Thymus (tissue), 11 donors: ENCODE measurements around the gene BLOC1S4. TPM values are rescaled to one million over a fixed set of nuclear protein-coding genes. Genes with fewer than 3 reads are reported as not detected.
"Not testable (repeated sequence)": the region's sequence is repeated elsewhere in the genome, so short reads cannot be mapped to it uniquely, and the experiment has no call there.

Source experiments
- DNase-seq, 9 donors: peaks; one replicate each; pipeline ENCODE4 v3.0.0-alpha.2; 2013; ENCODE audit warnings: low spot score in 9 of 9, low read depth in 6 of 9, missing footprints in 1 of 9
- H3K27ac ChIP-seq, 2 donors: one replicate each; pipeline ENCODE4 v1.5.1; 2013; ENCODE audit warnings: control low read depth in 1 of 2, low read depth in 1 of 2, low read length in 1 of 2, mild to moderate bottlenecking in 1 of 2, moderate library complexity in 1 of 2
- H3K27me3 ChIP-seq, 2 donors: one replicate each; pipeline ENCODE4 v1.5.1; 2013; ENCODE audit warnings: low read length in 1 of 2; ENCODE audit not compliant: control insufficient read depth in 2 of 2, insufficient read depth in 1 of 2
- H3K36me3 ChIP-seq, 2 donors: one replicate each; pipeline ENCODE4 v1.5.1; 2013; ENCODE audit warnings: low read length in 1 of 2, mild to moderate bottlenecking in 1 of 2, moderate library complexity in 1 of 2; ENCODE audit not compliant: control insufficient read depth in 2 of 2, insufficient read depth in 2 of 2
- H3K4me1 ChIP-seq, 2 donors: one replicate each; pipeline ENCODE4 v1.5.1; 2013; ENCODE audit warnings: low read length in 2 of 2; ENCODE audit not compliant: control insufficient read depth in 2 of 2, insufficient read depth in 2 of 2
- H3K4me3 ChIP-seq, 2 donors: one replicate each; pipeline ENCODE4 v1.5.1; 2013; ENCODE audit warnings: low read length in 2 of 2, control low read depth in 1 of 2, mild to moderate bottlenecking in 1 of 2
- H3K9me3 ChIP-seq, 2 donors: one replicate each; pipeline ENCODE4 v1.5.1; 2013; ENCODE audit warnings: low read length in 1 of 2, mild to moderate bottlenecking in 1 of 2; ENCODE audit not compliant: control insufficient read depth in 2 of 2, insufficient read depth in 1 of 2
- WGBS: extraction: QIAGEN DNeasy Blood & Tissue Kit; methylation state at CpG from one replicate; pipeline ENCODE4 v1.1.7; 2013; 5-methylcytosine and 5-hydroxymethylcytosine counted together
- polyA plus RNA-seq: library from polyadenylated mRNA; stranded (reverse); fragments of 200-250 nt; gene quantifications from one replicate; pipeline ENCODE4 v1.2.3, GENCODE V29; 2013
- total RNA-seq: library from RNA; stranded (reverse); fragments of 120-200 nt; gene quantifications from one replicate; pipeline ENCODE4 v1.2.4, GENCODE V29; 2013
- donor health status: healthy.

Gene BLOC1S4
- total and polyA plus RNA-seq, 2 donors: 11.9 to 23.4 TPM

- H3K27me3 ChIP-seq: no peaks in the 10 kb centered on the region
- H3K9me3 ChIP-seq: no peaks in the 10 kb centered on the region
- no peak overlapping the region for H3K27ac ChIP-seq
- H3K36me3 ChIP-seq: no peaks in the 10 kb centered on the region
- H3K4me1 ChIP-seq: peaks cover 10 to 13% of the 10 kb centered on the region in 2 donors
- WGBS: 88% methylated on average over 8 of the region's 8 CpGs
- H3K4me3 ChIP-seq: no peak overlapping the region
- DNase-seq: no peak
Observed at GRCh38 chr4:6719611-6720179, 3.7 kb downstream of the BLOC1S4 start.

- Histone ChIP-seq H3K9me3 (no peaks in the 10 kb centered on the region), H3K4me1 (peaks cover 10 to 13% of the 10 kb centered on the region in 2 donors), H3K27ac (no peak overlapping the region), H3K36me3 (no peaks in the 10 kb centered on the region), H3K27me3 (no peaks in the 10 kb centered on the region), H3K4me3 (no peak overlapping the region)
- 5% methylated on average over 14 of the region's 14 CpGs for WGBS
- DNase-seq: peak in 4 of 9 donors; percentile 59 to 77 (median 73)
Observed at GRCh38 chr4:6720202-6720699, 4.3 kb downstream of the BLOC1S4 start.

DNA sequence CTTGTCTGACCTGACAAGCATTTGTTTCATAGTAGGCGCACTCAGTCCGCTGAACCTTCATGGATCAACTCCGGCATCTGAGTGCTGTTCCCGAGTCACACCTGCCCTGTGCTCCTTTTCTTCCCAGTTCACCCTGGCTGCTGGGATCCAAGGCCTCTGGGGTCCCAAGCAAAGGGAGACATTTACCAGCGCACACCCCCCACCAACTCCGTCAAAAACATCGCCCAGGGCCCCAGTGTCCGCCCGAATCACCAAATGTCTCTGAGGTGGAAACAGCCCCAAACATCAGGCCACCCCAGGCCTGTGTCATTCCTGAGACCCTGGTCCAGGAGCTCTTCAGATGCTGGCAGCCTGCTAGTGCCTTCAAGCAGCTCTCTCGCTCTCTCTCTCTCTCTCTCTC, 5.1 kb downstream of the BLOC1S4 start:
- Histone ChIP-seq H3K4me1 (peaks cover 7 to 9% of the 10 kb centered on the region in 2 donors), H3K9me3 (no peaks in the 10 kb centered on the region), H3K4me3 (no peak overlapping the region), H3K36me3 (no peaks in the 10 kb centered on the region), H3K27me3 (no peaks in the 10 kb centered on the region), H3K27ac (no peak overlapping the region)
- 98% methylated on average over 10 of the region's 10 CpGs for WGBS
- DNase-seq: no peak

GRCh38 chr4:6722891-6723290, 6.9 kb downstream of the BLOC1S4 start:
- Histone ChIP-seq H3K4me1 (peaks cover 0 to 6% of the 10 kb centered on the region in 2 donors), H3K36me3 (no peaks in the 10 kb centered on the region), H3K9me3 (no peaks in the 10 kb centered on the region), H3K4me3 (no peak overlapping the region), H3K27me3 (no peaks in the 10 kb centered on the region), H3K27ac (no peak overlapping the region)
- WGBS: 97% methylated on average over 12 of the region's 12 CpGs
- no peak for DNase-seq

DNA sequence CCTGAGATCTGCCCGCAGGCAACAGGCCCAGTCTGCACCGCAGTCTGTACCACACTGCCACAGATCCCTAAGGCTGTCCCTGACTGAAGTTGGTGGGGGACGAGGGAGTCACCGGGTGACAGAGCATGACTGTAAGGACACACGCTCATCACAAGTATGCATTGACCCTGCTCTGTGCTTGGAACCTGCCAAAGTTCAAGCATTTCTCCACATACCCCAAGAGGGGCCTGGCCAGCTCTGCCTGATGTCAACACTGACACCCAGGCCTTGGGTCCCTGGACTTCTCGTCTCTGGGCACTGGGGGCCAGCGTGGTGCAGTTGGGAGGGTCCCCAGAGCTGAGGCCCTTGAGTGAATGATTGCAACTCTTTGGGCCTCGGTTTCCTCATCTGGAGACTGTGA, 7.9 kb downstream of the BLOC1S4 start:
- Histone ChIP-seq H3K27me3 (no peaks in the 10 kb centered on the region), H3K36me3 (no peaks in the 10 kb centered on the region), H3K4me3 (no peak overlapping the region), H3K9me3 (no peaks in the 10 kb centered on the region), H3K27ac (no peak overlapping the region), H3K4me1 (peaks cover 0 to 10% of the 10 kb centered on the region in 2 donors)
- WGBS: 96% methylated on average over 8 of the region's 8 CpGs
- no peak for DNase-seq

GRCh38 chr4:6724421-6725111, 8.6 kb downstream of the BLOC1S4 start:
- Histone ChIP-seq H3K4me3 (no peak overlapping the region), H3K36me3 (no peaks in the 10 kb centered on the region), H3K9me3 (no peaks in the 10 kb centered on the region), H3K27me3 (no peaks in the 10 kb centered on the region), H3K4me1 (peaks cover 0 to 10% of the 10 kb centered on the region in 2 donors), H3K27ac (no peak overlapping the region)
- 95% methylated on average over 21 of the region's 21 CpGs for WGBS
- no peak for DNase-seq

GRCh38 chr4:6725427-6725961, 9.5 kb downstream of the BLOC1S4 start:
- 97% methylated on average over 16 of the region's 16 CpGs for WGBS
- H3K9me3 ChIP-seq: not testable (repeated sequence)

GRCh38 chr4:6727081-6727942, 11.3 kb downstream of the BLOC1S4 start:
- Histone ChIP-seq H3K36me3 (no peaks in the 10 kb centered on the region), H3K4me3 (no peak overlapping the region), H3K27ac (no peak overlapping the region), H3K27me3 (no peaks in the 10 kb centered on the region), H3K9me3 (no peaks in the 10 kb centered on the region), H3K4me1 (peaks cover 0 to 6% of the 10 kb centered on the region in 2 donors)
- 88% methylated on average over 31 of the region's 31 CpGs for WGBS
- DNase-seq: no peak

More at GRCh38 chr4:6725427-6725961, 9.5 kb downstream of the BLOC1S4 start:
- not testable (repeated sequence) for H3K4me3 ChIP-seq, DNase-seq, H3K4me1 ChIP-seq, H3K27me3 ChIP-seq, H3K27ac ChIP-seq, H3K36me3 ChIP-seq

GRCh38 chr4:6727943-6728250, 11.9 kb downstream of the BLOC1S4 start:
- no peaks in the 10 kb centered on the region for H3K36me3 ChIP-seq
- no peaks in the 10 kb centered on the region for H3K9me3 ChIP-seq
- no peak overlapping the region for H3K4me3 ChIP-seq
- H3K27me3 ChIP-seq: no peaks in the 10 kb centered on the region
- H3K27ac ChIP-seq: no peak overlapping the region
- DNase-seq: no peak
- WGBS: 91% methylated on average over 3 of the region's 3 CpGs
- peaks cover 0 to 6% of the 10 kb centered on the region in 2 donors for H3K4me1 ChIP-seq
